ENCODE measurements around the gene CD68. TPM values are rescaled to one million over a fixed set of nuclear protein-coding genes. Genes with fewer than 3 reads are reported as not detected.

CD68 gene
- total RNA-seq, 1 donor from 2014 or later: not detected

- Mint-ChIP-seq H3K9me3 (ENCODE audit: unreplicated experiment) (peaks cover 22% of the 10 kb centered on the region), H3K4me1 (ENCODE audit: low read depth, unreplicated experiment) (peaks cover 25% of the 10 kb centered on the region), H3K27me3 (ENCODE audit: unreplicated experiment) (peaks cover 14% of the 10 kb centered on the region), H3K4me3 (ENCODE audit: unreplicated experiment) (peak overlapping the region; percentile 66), H3K27ac (ENCODE audit: unreplicated experiment) (peak overlapping the region; percentile 65), H3K36me3 (ENCODE audit: unreplicated experiment) (peaks cover 4% of the 10 kb centered on the region)
- no peak for DNase-seq
- TF ChIP-seq, protein P1, sequence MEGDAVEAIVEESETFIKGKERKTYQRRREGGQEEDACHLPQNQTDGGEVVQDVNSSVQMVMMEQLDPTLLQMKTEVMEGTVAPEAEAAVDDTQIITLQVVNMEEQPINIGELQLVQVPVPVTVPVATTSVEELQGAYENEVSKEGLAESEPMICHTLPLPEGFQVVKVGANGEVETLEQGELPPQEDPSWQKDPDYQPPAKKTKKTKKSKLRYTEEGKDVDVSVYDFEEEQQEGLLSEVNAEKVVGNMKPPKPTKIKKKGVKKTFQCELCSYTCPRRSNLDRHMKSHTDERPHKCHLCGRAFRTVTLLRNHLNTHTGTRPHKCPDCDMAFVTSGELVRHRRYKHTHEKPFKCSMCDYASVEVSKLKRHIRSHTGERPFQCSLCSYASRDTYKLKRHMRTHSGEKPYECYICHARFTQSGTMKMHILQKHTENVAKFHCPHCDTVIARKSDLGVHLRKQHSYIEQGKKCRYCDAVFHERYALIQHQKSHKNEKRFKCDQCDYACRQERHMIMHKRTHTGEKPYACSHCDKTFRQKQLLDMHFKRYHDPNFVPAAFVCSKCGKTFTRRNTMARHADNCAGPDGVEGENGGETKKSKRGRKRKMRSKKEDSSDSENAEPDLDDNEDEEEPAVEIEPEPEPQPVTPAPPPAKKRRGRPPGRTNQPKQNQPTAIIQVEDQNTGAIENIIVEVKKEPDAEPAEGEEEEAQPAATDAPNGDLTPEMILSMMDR (IDR thresholded peaks at IDR 0.05; ENCODE audit: partially characterized antibody, unreplicated experiment): no peak
These were observed 1.5 kb downstream of the CD68 start for GRCh38 chr17:7580604-7581575.

DNA sequence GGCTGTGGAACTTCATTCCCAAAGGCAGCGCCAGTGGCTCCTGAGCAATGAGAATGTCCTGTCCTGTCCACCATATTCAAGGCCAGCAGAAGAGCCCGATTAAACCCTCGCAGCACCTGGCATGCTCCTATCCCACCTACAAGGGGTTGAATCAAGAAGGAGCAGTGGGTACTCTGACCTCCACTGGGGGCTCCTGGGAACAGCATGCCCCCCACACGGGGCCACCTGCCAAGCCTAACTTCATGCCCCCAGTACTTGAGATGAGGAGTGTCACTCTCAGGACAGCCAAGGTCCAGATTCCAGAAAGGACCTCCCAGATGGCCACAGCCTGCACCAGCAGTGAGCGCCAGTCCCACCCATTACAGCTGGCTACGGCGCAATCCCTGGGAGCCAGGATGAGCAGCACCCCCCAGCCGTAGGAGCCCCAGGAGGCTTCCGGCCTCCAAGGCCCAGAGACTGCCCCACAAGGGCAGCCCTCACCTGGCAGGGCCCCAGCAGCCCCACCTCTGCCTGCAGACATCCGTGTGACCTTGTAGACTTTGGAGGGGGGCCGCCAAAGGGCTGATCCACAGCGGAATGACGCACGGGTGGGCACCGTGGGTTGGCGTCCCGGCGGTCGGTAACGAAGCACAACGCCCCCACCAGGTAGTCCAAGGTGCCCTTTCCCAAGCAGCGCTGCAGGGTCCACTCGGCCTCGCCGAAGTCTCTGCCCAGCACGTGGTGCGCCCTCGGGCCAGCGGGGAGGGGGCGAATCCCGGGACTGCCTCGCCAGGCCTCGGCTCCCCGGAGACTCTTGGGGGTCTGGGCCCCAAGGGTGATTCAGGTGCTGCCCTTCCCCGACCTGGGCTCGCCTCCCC is 3.2 kb downstream of the CD68 start:
- no peaks in the 10 kb centered on the region for H3K36me3 Mint-ChIP-seq (ENCODE audit: unreplicated experiment)

DNA sequence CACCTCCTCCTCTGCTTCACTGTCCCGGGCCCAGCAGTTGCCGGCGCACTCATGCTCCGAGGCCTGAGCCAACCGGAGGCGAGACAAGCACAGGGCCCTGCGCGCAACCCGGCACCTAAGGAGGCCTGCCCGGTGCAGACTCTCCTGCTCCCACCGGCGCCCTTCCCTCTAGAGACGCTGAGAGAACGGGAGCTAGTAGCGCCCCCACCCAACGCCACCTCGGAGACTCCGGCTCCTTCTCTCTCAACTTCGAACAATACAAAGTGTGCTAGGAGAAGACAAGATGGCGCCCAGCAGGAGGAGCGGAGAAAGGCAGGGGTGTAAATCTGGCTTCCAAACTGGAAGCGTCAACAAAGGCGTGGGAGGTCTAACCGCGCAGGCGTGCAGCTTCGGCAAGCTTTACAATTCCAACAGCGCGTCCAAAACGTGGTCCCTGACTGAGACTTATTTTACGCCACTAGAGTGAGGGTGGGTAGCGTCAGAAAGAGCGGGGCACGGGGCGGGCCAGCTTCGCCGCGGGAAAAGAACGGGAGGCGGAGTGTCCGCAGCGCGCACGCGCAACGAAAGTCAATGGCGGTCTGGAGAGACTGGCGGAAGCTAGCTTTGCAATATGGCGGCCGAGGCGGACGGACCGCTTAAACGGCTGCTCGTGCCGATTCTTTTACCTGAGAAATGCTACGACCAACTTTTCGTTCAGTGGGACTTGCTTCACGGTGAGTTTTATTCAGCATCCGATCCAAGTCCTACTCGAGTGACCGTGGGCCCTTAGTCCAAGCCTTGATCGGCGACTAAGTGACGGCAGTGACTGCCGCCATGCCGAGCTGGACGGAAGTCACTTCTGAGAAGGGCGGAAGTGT is 4.0 kb downstream of the CD68 start, which contains the start of gene MPDU1:
TSS of gene MPDU1 (plus strand) at position 600 of the 857 bp plus-strand sequence. CDS start at position 611, 11 bp downstream.
- peak within 1 kb of the TSS; percentile 99 for H3K4me3 Mint-ChIP-seq (ENCODE audit: unreplicated experiment)
- DNase-seq: peak; percentile 96
- peak within 1 kb of the TSS; percentile 100 for H3K27ac Mint-ChIP-seq (ENCODE audit: unreplicated experiment)
- no peaks in the 10 kb centered on the region for H3K36me3 Mint-ChIP-seq (ENCODE audit: unreplicated experiment)
- TF ChIP-seq, protein P1 (IDR thresholded peaks at IDR 0.05; ENCODE audit: partially characterized antibody, unreplicated experiment): no peak
- H3K9me3 Mint-ChIP-seq (ENCODE audit: unreplicated experiment): peaks cover 21% of the 10 kb centered on the region
- peaks cover 11% of the 10 kb centered on the region for H3K4me1 Mint-ChIP-seq (ENCODE audit: low read depth, unreplicated experiment)
- peaks cover 14% of the 10 kb centered on the region for H3K27me3 Mint-ChIP-seq (ENCODE audit: unreplicated experiment)

More for the DNA sequence above, 3.2 kb downstream of the CD68 start:
- H3K27ac Mint-ChIP-seq (ENCODE audit: unreplicated experiment): peak overlapping the region; percentile 100
- peak overlapping the region; percentile 99 for H3K4me3 Mint-ChIP-seq (ENCODE audit: unreplicated experiment)
- H3K9me3 Mint-ChIP-seq (ENCODE audit: unreplicated experiment): peaks cover 20% of the 10 kb centered on the region
- DNase-seq: no peak
- H3K27me3 Mint-ChIP-seq (ENCODE audit: unreplicated experiment): peaks cover 14% of the 10 kb centered on the region
- TF ChIP-seq, protein P1 (IDR thresholded peaks at IDR 0.05; ENCODE audit: partially characterized antibody, unreplicated experiment): no peak
- H3K4me1 Mint-ChIP-seq (ENCODE audit: low read depth, unreplicated experiment): peaks cover 16% of the 10 kb centered on the region

GRCh38 chr17:7586673-7587419 is 7.4 kb downstream of the CD68 start:
- Mint-ChIP-seq H3K9me3 (ENCODE audit: unreplicated experiment) (peaks cover 15% of the 10 kb centered on the region), H3K36me3 (ENCODE audit: unreplicated experiment) (no peaks in the 10 kb centered on the region), H3K4me1 (ENCODE audit: low read depth, unreplicated experiment) (peaks cover 9% of the 10 kb centered on the region), H3K27me3 (ENCODE audit: unreplicated experiment) (peaks cover 11% of the 10 kb centered on the region), H3K4me3 (ENCODE audit: unreplicated experiment) (no peak overlapping the region), H3K27ac (ENCODE audit: unreplicated experiment) (no peak overlapping the region)
- DNase-seq: no peak
- TF ChIP-seq, protein P1 (IDR thresholded peaks at IDR 0.05; ENCODE audit: partially characterized antibody, unreplicated experiment): no peak

Data from glutamatergic neuron (in vitro differentiated cells).